DND-41 (cell line): ENCODE results near the gene FRZB.

ENCODE experiments used
- EZH2 ChIP-seq: IDR thresholded peaks from 3 replicates; pipeline ENCODE4 v1.6.1; 2012; ENCODE audit warnings: borderline replicate concordance, low read depth, mild to moderate bottlenecking, moderate library complexity, low read length, inconsistent platforms; ENCODE audit not compliant: severe bottlenecking
- TF ChIP-seq, protein P1 (sequence below): IDR thresholded peaks from 2 replicates; pipeline ENCODE4 v1.5.1; 2012; ENCODE audit warnings: borderline replicate concordance, low read length, moderate library complexity, mild to moderate bottlenecking; ENCODE audit not compliant: poor library complexity, severe bottlenecking; ENCODE audit errors: extremely low read depth

DNA sequence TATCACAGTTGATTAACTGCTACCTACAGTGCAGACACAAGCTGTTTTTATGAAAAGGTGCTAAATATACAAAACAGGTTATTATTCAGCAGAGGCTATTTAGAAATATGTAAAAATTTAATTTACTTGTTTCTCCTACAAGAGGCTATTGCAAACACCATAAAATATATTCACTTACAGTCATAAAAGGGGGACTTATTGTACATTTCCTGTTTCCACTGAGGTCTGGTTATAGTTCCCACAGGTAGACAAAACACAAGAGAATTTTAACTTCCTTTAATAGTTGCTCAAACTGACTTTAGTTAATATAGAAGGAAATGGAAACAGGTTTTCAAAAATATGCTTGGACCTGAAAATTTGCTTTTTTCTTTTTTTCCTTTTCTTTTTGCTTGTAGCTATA lies 40.0 kb upstream of the FRZB start:
- TF ChIP-seq, protein P1, sequence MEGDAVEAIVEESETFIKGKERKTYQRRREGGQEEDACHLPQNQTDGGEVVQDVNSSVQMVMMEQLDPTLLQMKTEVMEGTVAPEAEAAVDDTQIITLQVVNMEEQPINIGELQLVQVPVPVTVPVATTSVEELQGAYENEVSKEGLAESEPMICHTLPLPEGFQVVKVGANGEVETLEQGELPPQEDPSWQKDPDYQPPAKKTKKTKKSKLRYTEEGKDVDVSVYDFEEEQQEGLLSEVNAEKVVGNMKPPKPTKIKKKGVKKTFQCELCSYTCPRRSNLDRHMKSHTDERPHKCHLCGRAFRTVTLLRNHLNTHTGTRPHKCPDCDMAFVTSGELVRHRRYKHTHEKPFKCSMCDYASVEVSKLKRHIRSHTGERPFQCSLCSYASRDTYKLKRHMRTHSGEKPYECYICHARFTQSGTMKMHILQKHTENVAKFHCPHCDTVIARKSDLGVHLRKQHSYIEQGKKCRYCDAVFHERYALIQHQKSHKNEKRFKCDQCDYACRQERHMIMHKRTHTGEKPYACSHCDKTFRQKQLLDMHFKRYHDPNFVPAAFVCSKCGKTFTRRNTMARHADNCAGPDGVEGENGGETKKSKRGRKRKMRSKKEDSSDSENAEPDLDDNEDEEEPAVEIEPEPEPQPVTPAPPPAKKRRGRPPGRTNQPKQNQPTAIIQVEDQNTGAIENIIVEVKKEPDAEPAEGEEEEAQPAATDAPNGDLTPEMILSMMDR: no peak
- TF ChIP-seq EZH2: no peak
